Sigmoid colon (tissue), 7 donors: Measurements from ENCODE around the gene ARHGAP18. TPM values are rescaled to one million over a fixed set of nuclear protein-coding genes. Genes with fewer than 3 reads are reported as not detected.

Source experiments
- DNase-seq: peaks from one replicate; pipeline ENCODE4 v3.0.0-alpha.2; 2019
- H3K27ac ChIP-seq, 4 donors: fragments of 200-600 bp; sonication (generic); one replicate each; pipeline ENCODE4 v1.5.1; 2016 to 2019; ENCODE audit warnings: mild to moderate bottlenecking in 1 of 4
- H3K27me3 ChIP-seq, 3 donors: fragments of 200-600 bp; sonication (generic); one replicate each; pipeline ENCODE4 v1.5.1; 2019; ENCODE audit warnings: mild to moderate bottlenecking in 1 of 3
- H3K36me3 ChIP-seq, 4 donors: fragments of 200-600 bp; sonication (generic); one replicate each; pipeline ENCODE4 v1.5.1; 2016 to 2019
- H3K4me1 ChIP-seq, 4 donors: fragments of 200-600 bp; sonication (generic); one replicate each; pipeline ENCODE4 v1.5.1; 2017 to 2019
- H3K4me3 ChIP-seq, 4 donors: fragments of 200-600 bp; sonication (generic); one replicate each; pipeline ENCODE4 v1.5.1; 2017 to 2019; ENCODE audit warnings: mild to moderate bottlenecking in 2 of 4, moderate library complexity in 1 of 4
- H3K9me3 ChIP-seq, 4 donors: fragments of 200-600 bp in 3 of 4; sonication (generic) in 3 of 4; one replicate each; pipeline versions ENCODE4 v1.5.1 to v1.6.1; 2013 to 2019
- CTCF ChIP-seq, 4 experiments: fragments of 450-650 bp in 3 of 4; fragments of 200-600 bp in 1 of 4; IDR thresholded peaks; one replicate each; pipeline ENCODE4 v1.5.1; 2016 to 2019; ENCODE audit warnings: antibody characterized with exemption in 4 of 4, mild to moderate bottlenecking in 3 of 4, moderate library complexity in 2 of 4
- EP300 ChIP-seq, 4 donors: sonication (generic); formaldehyde crosslinking; IDR thresholded peaks; one replicate each; pipeline ENCODE4 v1.6.1; 2017; ENCODE audit warnings: antibody characterized with exemption in 4 of 4
- POLR2A ChIP-seq, 2 donors: fragments of 450-650 bp; IDR thresholded peaks; one replicate each; pipeline ENCODE4 v1.6.1; 2016; ENCODE audit warnings: antibody characterized with exemption in 2 of 2, mild to moderate bottlenecking in 2 of 2, moderate library complexity in 2 of 2
- POLR2AphosphoS5 ChIP-seq, 4 donors: sonication (generic); formaldehyde crosslinking; IDR thresholded peaks; one replicate each; pipeline ENCODE4 v1.6.1; 2017; ENCODE audit warnings: antibody characterized with exemption in 4 of 4
- WGBS, 2 donors: extraction: QIAGEN DNeasy Blood & Tissue Kit; methylation state at CpG; one replicate each; pipeline ENCODE4 v1.1.7; 2013; 5-methylcytosine and 5-hydroxymethylcytosine counted together
- intact Hi-C: fragments of 100-400 bp; cut with DNase I; formaldehyde crosslinking; loops from one replicate; pipeline ENCODE4 v1.15.1; 2023
- polyA plus RNA-seq, 3 donors: library from polyadenylated mRNA; stranded (reverse); fragments of 200-250 nt; gene quantifications; one replicate each; pipeline ENCODE4 v1.2.3, GENCODE V29; 2013
- total RNA-seq, 4 donors: library from RNA; depleted of rRNA; stranded (reverse); fragments of >200 nt; gene quantifications; one replicate each; pipeline ENCODE4 v1.1.0, GENCODE V29; 2016
- donor health status: healthy with polysubstance abuse.
- donor health status: Bipolar disorder and iron deficiency.
- donor health status: healthy.

ARHGAP18 gene
- total and polyA plus RNA-seq, 7 donors, result 9.2 to 16.9 (median 10.7) TPM

DNA sequence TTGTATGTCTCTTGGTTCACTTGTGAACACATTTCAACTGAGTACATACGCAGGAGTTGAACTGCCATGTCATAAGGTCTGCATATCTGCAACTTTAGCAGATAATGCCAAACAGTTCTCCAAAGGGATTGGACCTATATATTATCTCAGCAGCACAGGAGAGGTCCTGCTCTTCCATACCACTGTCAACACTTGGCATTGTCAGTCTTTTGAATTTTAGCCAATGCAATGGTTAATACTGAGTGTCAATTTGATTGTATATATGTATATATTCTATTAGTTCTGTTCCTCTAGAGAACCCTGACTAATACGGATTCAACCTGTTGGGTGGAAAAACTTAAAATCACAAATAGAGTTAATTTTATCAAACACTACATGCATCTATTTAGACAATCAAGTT lies 26.1 kb upstream of the ARHGAP18 start:
- intact Hi-C loops, result no loop called here

DNA sequence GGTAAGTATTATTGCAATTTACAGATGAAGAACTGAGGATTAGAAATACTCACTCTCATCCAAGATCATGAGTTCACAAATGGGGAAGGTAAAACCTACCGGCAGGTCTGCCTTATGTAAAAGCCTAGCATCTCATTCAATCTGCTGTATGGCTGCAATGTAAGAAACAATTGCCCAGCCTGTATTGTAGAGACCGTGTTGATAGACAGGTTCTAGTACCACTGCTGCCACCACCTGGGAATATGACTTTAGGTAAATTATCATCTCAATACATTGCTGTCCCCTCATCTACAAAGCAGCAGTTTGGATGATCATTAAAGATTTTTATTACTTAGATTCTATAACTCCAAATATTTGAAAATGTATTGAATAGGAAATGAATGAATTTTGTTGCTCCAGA lies 23.3 kb upstream of the ARHGAP18 start:
- 53 to 67% methylated on average over 2 of the region's 2 CpGs for WGBS, 2 donors
- intact Hi-C loops, result loop anchor here (5.0 kb wide), 1 partner anchor 136 kb away; no protein-coding TSS in a partner anchor
- H3K27ac ChIP-seq, result no peak overlapping the region

More for the DNA sequence above, 26.1 kb upstream of the ARHGAP18 start:
- H3K9me3 ChIP-seq, result no peaks in the 10 kb centered on the region
- H3K36me3 ChIP-seq, result no peaks in the 10 kb centered on the region
- TF ChIP-seq POLR2A (IDR thresholded peaks at IDR 0.05) (no peak), EP300 (IDR thresholded peaks at IDR 0.05) (no peak), POLR2AphosphoS5 (IDR thresholded peaks at IDR 0.05) (no peak), CTCF (IDR thresholded peaks at IDR 0.05) (no peak)
- H3K27ac ChIP-seq, result no peak overlapping the region
- no peaks in the 10 kb centered on the region for H3K4me1 ChIP-seq
- no peak overlapping the region for H3K4me3 ChIP-seq
- DNase-seq, result no peak
- 94 to 97% methylated on average over 2 of the region's 2 CpGs for WGBS, 2 donors
- H3K27me3 ChIP-seq, result no peaks in the 10 kb centered on the region

GRCh38 chr6:129732542-129732941 lies 22.6 kb upstream of the ARHGAP18 start:
- intact Hi-C loops, result loop anchor here (5.0 kb wide), 1 partner anchor 135 kb away; no protein-coding TSS in a partner anchor
- 96 to 97% methylated on average over 4 of the region's 4 CpGs for WGBS, 2 donors
- H3K27ac ChIP-seq, result no peak overlapping the region
- no peaks in the 10 kb centered on the region for H3K4me1 ChIP-seq
- no peaks in the 10 kb centered on the region for H3K9me3 ChIP-seq
- no peaks in the 10 kb centered on the region for H3K27me3 ChIP-seq
- no peak for DNase-seq
- no peak overlapping the region for H3K4me3 ChIP-seq
- no peaks in the 10 kb centered on the region for H3K36me3 ChIP-seq
- TF ChIP-seq POLR2A (IDR thresholded peaks at IDR 0.05) (no peak), POLR2AphosphoS5 (IDR thresholded peaks at IDR 0.05) (no peak), EP300 (IDR thresholded peaks at IDR 0.05) (no peak), CTCF (IDR thresholded peaks at IDR 0.05) (no peak)

More for the DNA sequence above, 23.3 kb upstream of the ARHGAP18 start:
- no peaks in the 10 kb centered on the region for H3K4me1 ChIP-seq
- no peaks in the 10 kb centered on the region for H3K27me3 ChIP-seq
- H3K9me3 ChIP-seq, result no peaks in the 10 kb centered on the region
- TF ChIP-seq CTCF (IDR thresholded peaks at IDR 0.05) (no peak), POLR2A (IDR thresholded peaks at IDR 0.05) (no peak), POLR2AphosphoS5 (IDR thresholded peaks at IDR 0.05) (no peak), EP300 (IDR thresholded peaks at IDR 0.05) (no peak)
- no peak overlapping the region for H3K4me3 ChIP-seq
- no peak for DNase-seq
- no peaks in the 10 kb centered on the region for H3K36me3 ChIP-seq

- intact Hi-C loops, result loop anchor here (5.0 kb wide), 1 partner anchor 135 kb away; no protein-coding TSS in a partner anchor
- Histone ChIP-seq H3K4me3 (no peak overlapping the region), H3K36me3 (no peaks in the 10 kb centered on the region), H3K4me1 (no peaks in the 10 kb centered on the region), H3K27me3 (no peaks in the 10 kb centered on the region), H3K9me3 (no peaks in the 10 kb centered on the region), H3K27ac (no peak overlapping the region)
- no peak for TF ChIP-seq CTCF (IDR thresholded peaks at IDR 0.05)
- no peak for TF ChIP-seq POLR2AphosphoS5 (IDR thresholded peaks at IDR 0.05)
- no peak for TF ChIP-seq EP300 (IDR thresholded peaks at IDR 0.05)
- no peak for TF ChIP-seq POLR2A (IDR thresholded peaks at IDR 0.05)
- 81 to 83% methylated on average over 2 of the region's 2 CpGs for WGBS, 2 donors
- DNase-seq, result no peak
Observed at GRCh38 chr6:129732034-129732433, 22.1 kb upstream of the ARHGAP18 start.

GRCh38 chr6:129731428-129731827 lies 21.5 kb upstream of the ARHGAP18 start:
- Histone ChIP-seq H3K9me3 (no peaks in the 10 kb centered on the region), H3K27me3 (no peaks in the 10 kb centered on the region), H3K4me3 (no peak overlapping the region), H3K27ac (no peak overlapping the region), H3K4me1 (no peaks in the 10 kb centered on the region), H3K36me3 (no peaks in the 10 kb centered on the region)
- no peak for TF ChIP-seq POLR2A (IDR thresholded peaks at IDR 0.05)
- no peak for TF ChIP-seq EP300 (IDR thresholded peaks at IDR 0.05)
- TF ChIP-seq POLR2AphosphoS5 (IDR thresholded peaks at IDR 0.05), result no peak
- no peak for TF ChIP-seq CTCF (IDR thresholded peaks at IDR 0.05)
- 86 to 89% methylated on average over 4 of the region's 4 CpGs for WGBS, 2 donors
- no peak for DNase-seq
- intact Hi-C loops, result loop anchor here (5.0 kb wide), 1 partner anchor 134 kb away; no protein-coding TSS in a partner anchor
